Measurements from ENCODE around the gene MCF2.
"Not testable (repeated sequence)": the region's sequence is repeated elsewhere in the genome, so short reads cannot be mapped to it uniquely, and the experiment has no call there.

MCF2 gene

GRCh38 chrX:139708067-139708466, at the start of gene MCF2:
TSS of gene MCF2 (minus strand) at chrX:139708167. CDS start at chrX:139651744, 56,423 bp downstream.
- DNase-seq (ENCODE audit: low read depth in 3 of 3, low spot score in 1 of 3) = no peak

GRCh38 chrX:139751053-139751452, 43.1 kb upstream of the MCF2 start:
- no peak for DNase-seq (ENCODE audit: low read depth in 3 of 3, low spot score in 1 of 3)

- DNase-seq (ENCODE audit: low read depth in 3 of 3, low spot score in 1 of 3) = no peak
These were observed 42.4 kb upstream of the MCF2 start for GRCh38 chrX:139750390-139750789.

GRCh38 chrX:139739138-139739537, 31.2 kb upstream of the MCF2 start:
- DNase-seq (ENCODE audit: low read depth in 3 of 3, low spot score in 1 of 3) = no peak

- DNase-seq (ENCODE audit: low read depth in 3 of 3, low spot score in 1 of 3) = no peak
These were observed 30.6 kb upstream of the MCF2 start for GRCh38 chrX:139738581-139738980.

- no peak for DNase-seq (ENCODE audit: low read depth in 3 of 3, low spot score in 1 of 3)
These were observed 28.2 kb upstream of the MCF2 start for GRCh38 chrX:139736151-139736550.

- no peak for DNase-seq (ENCODE audit: low read depth in 3 of 3, low spot score in 1 of 3)
These were observed 27.0 kb upstream of the MCF2 start for GRCh38 chrX:139734996-139735395.

- no peak for DNase-seq (ENCODE audit: low read depth in 3 of 3, low spot score in 1 of 3)
These were observed 17.8 kb upstream of the MCF2 start for GRCh38 chrX:139725720-139726119.

GRCh38 chrX:139724626-139725025, 16.7 kb upstream of the MCF2 start:
- no peak for DNase-seq (ENCODE audit: low read depth in 3 of 3, low spot score in 1 of 3)

- DNase-seq (ENCODE audit: low read depth in 3 of 3, low spot score in 1 of 3) = no peak
These were observed 13.0 kb upstream of the MCF2 start for GRCh38 chrX:139720979-139721378.

GRCh38 chrX:139720136-139720535, 12.2 kb upstream of the MCF2 start:
- DNase-seq (ENCODE audit: low read depth in 3 of 3, low spot score in 1 of 3) = no peak

GRCh38 chrX:139702658-139703057, 5.3 kb downstream of the MCF2 start:
- DNase-seq (ENCODE audit: low read depth in 3 of 3, low spot score in 1 of 3) = no peak

GRCh38 chrX:139692908-139693307, 15.1 kb downstream of the MCF2 start:
- no peak for DNase-seq (ENCODE audit: low read depth in 3 of 3, low spot score in 1 of 3)

GRCh38 chrX:139692506-139692849, 15.5 kb downstream of the MCF2 start:
- no peak for DNase-seq (ENCODE audit: low read depth in 3 of 3, low spot score in 1 of 3)

GRCh38 chrX:139691843-139692505, 16.0 kb downstream of the MCF2 start:
- no peak for DNase-seq (ENCODE audit: low read depth in 3 of 3, low spot score in 1 of 3)

GRCh38 chrX:139691493-139691842, 16.5 kb downstream of the MCF2 start:
- no peak for DNase-seq (ENCODE audit: low read depth in 3 of 3, low spot score in 1 of 3)

GRCh38 chrX:139685175-139685574, 22.8 kb downstream of the MCF2 start:
- not testable (repeated sequence) for DNase-seq (ENCODE audit: low read depth in 3 of 3, low spot score in 1 of 3)

GRCh38 chrX:139680356-139680755, 27.6 kb downstream of the MCF2 start:
- DNase-seq (ENCODE audit: low read depth in 3 of 3, low spot score in 1 of 3) = no peak

GRCh38 chrX:139647597-139647996, 60.4 kb downstream of the MCF2 start:
- DNase-seq (ENCODE audit: low read depth in 3 of 3, low spot score in 1 of 3) = no peak

- no peak for DNase-seq (ENCODE audit: low read depth in 3 of 3, low spot score in 1 of 3)
These were observed 65.6 kb downstream of the MCF2 start for GRCh38 chrX:139642241-139642927.

- no peak for DNase-seq (ENCODE audit: low read depth in 3 of 3, low spot score in 1 of 3)
These were observed 67.7 kb downstream of the MCF2 start for GRCh38 chrX:139640259-139640658.

- no peak for DNase-seq (ENCODE audit: low read depth in 3 of 3, low spot score in 1 of 3)
These were observed 68.7 kb downstream of the MCF2 start for GRCh38 chrX:139639253-139639652.

- no peak for DNase-seq (ENCODE audit: low read depth in 3 of 3, low spot score in 1 of 3)
These were observed 107.9 kb downstream of the MCF2 start for GRCh38 chrX:139600105-139600504.
